Vagina (tissue), 2 donors: ENCODE results near the gene CPD. TPM values are rescaled to one million over a fixed set of nuclear protein-coding genes. Genes with fewer than 3 reads are reported as not detected.
"Not testable (repeated sequence)": the region's sequence is repeated elsewhere in the genome, so short reads cannot be mapped to it uniquely, and the experiment has no call there.

Source experiments
- DNase-seq, 2 donors: peaks; one replicate each; pipeline ENCODE4 v3.0.0-alpha.2; 2017; ENCODE audit errors: extremely low spot score in 2 of 2
- H3K27ac ChIP-seq: fragments of 200-600 bp; sonication (generic); one replicate; pipeline ENCODE4 v1.5.1; 2019
- H3K27me3 ChIP-seq: fragments of 200-600 bp; sonication (generic); one replicate; pipeline ENCODE4 v1.5.1; 2019
- H3K36me3 ChIP-seq, 2 donors: fragments of 200-600 bp; sonication (generic); one replicate each; pipeline ENCODE4 v1.5.1; 2017 to 2019
- H3K4me1 ChIP-seq: fragments of 200-600 bp; sonication (generic); one replicate; pipeline ENCODE4 v1.5.1; 2019
- H3K4me3 ChIP-seq, 2 donors: fragments of 200-600 bp; sonication (generic); 1 replicate in 1 of 2; 2 replicates in 1 of 2; pipeline ENCODE4 v1.5.1; 2016 to 2019
- H3K9me3 ChIP-seq: fragments of 200-600 bp; sonication (generic); one replicate; pipeline ENCODE4 v1.5.1; 2019
- CTCF ChIP-seq, 3 experiments: fragments of 450-650 bp in 2 of 3; fragments of 200-600 bp in 1 of 3; sonication (generic) in 1 of 3; IDR thresholded peaks; one replicate each; pipeline ENCODE4 v1.5.1; 2017 to 2019; ENCODE audit warnings: antibody characterized with exemption in 3 of 3, mild to moderate bottlenecking in 2 of 3, moderate library complexity in 2 of 3
- POLR2A ChIP-seq, 2 donors: fragments of 450-650 bp; IDR thresholded peaks; one replicate each; pipeline ENCODE4 v1.6.1; 2017; ENCODE audit warnings: antibody characterized with exemption in 2 of 2, mild to moderate bottlenecking in 2 of 2, moderate library complexity in 2 of 2
- POLR2AphosphoS5 ChIP-seq, 2 donors: sonication (generic); formaldehyde crosslinking; IDR thresholded peaks; one replicate each; pipeline ENCODE4 v1.9.0; 2017; ENCODE audit warnings: antibody characterized with exemption in 2 of 2, mild to moderate bottlenecking in 2 of 2, low read depth in 1 of 2; ENCODE audit not compliant: insufficient read depth in 1 of 2
- intact Hi-C: fragments of 100-400 bp; cut with DNase I; formaldehyde crosslinking; loops from one replicate; pipeline ENCODE4 v1.15.1; 2023
- total RNA-seq: library from RNA; depleted of rRNA; stranded (reverse); fragments of >200 nt; gene quantifications from one replicate; pipeline ENCODE4 v1.2.3, GENCODE V29; 2016

CPD gene
- total RNA-seq, 1 donor from 2014 or later: 56.5 TPM

GRCh38 chr17:30405161-30405560 lies 26.4 kb downstream of the CPD start:
- no peak overlapping the region for H3K27ac ChIP-seq
- intact Hi-C loops: no loop called here
- TF ChIP-seq CTCF (IDR thresholded peaks at IDR 0.05): no peak
- TF ChIP-seq POLR2AphosphoS5 (IDR thresholded peaks at IDR 0.05; ENCODE audit: insufficient read depth in 1 of 2, low read depth in 1 of 2): no peak
- no peak for TF ChIP-seq POLR2A (IDR thresholded peaks at IDR 0.05)
- peaks cover 5% of the 10 kb centered on the region for H3K4me1 ChIP-seq
- no peak for DNase-seq
- H3K9me3 ChIP-seq: no peaks in the 10 kb centered on the region
- no peaks in the 10 kb centered on the region for H3K27me3 ChIP-seq
- no peaks in the 10 kb centered on the region for H3K36me3 ChIP-seq
- H3K4me3 ChIP-seq: no peak overlapping the region

- H3K9me3 ChIP-seq, H3K4me1 ChIP-seq, H3K27me3 ChIP-seq, H3K4me3 ChIP-seq, H3K27ac ChIP-seq, intact Hi-C loops, DNase-seq, H3K36me3 ChIP-seq: not testable (repeated sequence)
Observed at GRCh38 chr17:30410627-30411026, 31.9 kb downstream of the CPD start.

GRCh38 chr17:30412008-30412496 lies 33.3 kb downstream of the CPD start:
- H3K4me3 ChIP-seq, H3K9me3 ChIP-seq, H3K4me1 ChIP-seq, H3K27ac ChIP-seq, H3K36me3 ChIP-seq, DNase-seq, H3K27me3 ChIP-seq, intact Hi-C loops: not testable (repeated sequence)

- intact Hi-C loops: no loop called here
- TF ChIP-seq POLR2A (IDR thresholded peaks at IDR 0.05) (no peak), CTCF (IDR thresholded peaks at IDR 0.05) (no peak), POLR2AphosphoS5 (IDR thresholded peaks at IDR 0.05; ENCODE audit: insufficient read depth in 1 of 2, low read depth in 1 of 2) (no peak)
- Histone ChIP-seq H3K27me3 (no peaks in the 10 kb centered on the region), H3K36me3 (no peaks in the 10 kb centered on the region), H3K27ac (no peak overlapping the region), H3K4me1 (no peaks in the 10 kb centered on the region), H3K4me3 (no peak overlapping the region), H3K9me3 (no peaks in the 10 kb centered on the region)
- DNase-seq: no peak
Observed at GRCh38 chr17:30413109-30413508, 34.4 kb downstream of the CPD start.

- no peaks in the 10 kb centered on the region for H3K36me3 ChIP-seq
- H3K9me3 ChIP-seq: no peaks in the 10 kb centered on the region
- no peak overlapping the region for H3K27ac ChIP-seq
- no peaks in the 10 kb centered on the region for H3K4me1 ChIP-seq
- H3K27me3 ChIP-seq: no peaks in the 10 kb centered on the region
- H3K4me3 ChIP-seq: no peak overlapping the region
- intact Hi-C loops: no loop called here
- no peak for TF ChIP-seq POLR2A (IDR thresholded peaks at IDR 0.05)
- no peak for DNase-seq
Observed at GRCh38 chr17:30414486-30414885, 35.8 kb downstream of the CPD start.

- Histone ChIP-seq H3K27me3 (no peaks in the 10 kb centered on the region), H3K4me1 (no peaks in the 10 kb centered on the region), H3K9me3 (no peaks in the 10 kb centered on the region), H3K36me3 (no peaks in the 10 kb centered on the region), H3K4me3 (no peak overlapping the region), H3K27ac (no peak overlapping the region)
- no peak for DNase-seq
- TF ChIP-seq CTCF (IDR thresholded peaks at IDR 0.05) (no peak), POLR2A (IDR thresholded peaks at IDR 0.05) (no peak), POLR2AphosphoS5 (IDR thresholded peaks at IDR 0.05; ENCODE audit: insufficient read depth in 1 of 2, low read depth in 1 of 2) (no peak)
- intact Hi-C loops: no loop called here
Observed at GRCh38 chr17:30415491-30415890, 36.8 kb downstream of the CPD start.

- H3K27me3 ChIP-seq, DNase-seq, H3K4me1 ChIP-seq, H3K9me3 ChIP-seq, H3K27ac ChIP-seq, intact Hi-C loops, H3K4me3 ChIP-seq, H3K36me3 ChIP-seq: not testable (repeated sequence)
Observed at GRCh38 chr17:30418070-30418469, 39.3 kb downstream of the CPD start.
